H9 (cell line): ENCODE measurements around the gene GRIN2A. TPM values are rescaled to one million over a fixed set of nuclear protein-coding genes. Genes with fewer than 3 reads are reported as not detected.

Source experiments
- DNase-seq: peaks from one replicate; pipeline ENCODE4 v3.0.0-alpha.2; 2017
- H2AFZ ChIP-seq: one replicate; pipeline ENCODE4 v1.6.1; 2013; ENCODE audit warnings: mild to moderate bottlenecking, low read length, control low read depth, moderate library complexity
- H2AK5ac ChIP-seq: 2 replicates; pipeline ENCODE4 v1.6.1; 2013; ENCODE audit warnings: low read length, control low read depth, mixed read lengths; ENCODE audit not compliant: insufficient read length
- H2BK120ac ChIP-seq: one replicate; pipeline ENCODE4 v1.6.1; 2013; ENCODE audit warnings: low read depth, mild to moderate bottlenecking, low read length, control low read depth, inconsistent platforms; ENCODE audit not compliant: poor library complexity, severe bottlenecking
- H2BK12ac ChIP-seq: 2 replicates; pipeline ENCODE4 v1.6.1; 2013; ENCODE audit warnings: low read length, control low read depth, mixed read lengths, low read depth; ENCODE audit not compliant: insufficient read length
- H2BK15ac ChIP-seq: 2 replicates; pipeline ENCODE4 v1.6.1; 2013; ENCODE audit warnings: low read depth, low read length, control low read depth
- H2BK20ac ChIP-seq: one replicate; pipeline ENCODE4 v1.6.1; 2013; ENCODE audit warnings: low read depth, mild to moderate bottlenecking, low read length, control low read depth, inconsistent platforms; ENCODE audit not compliant: poor library complexity, severe bottlenecking
- H2BK5ac ChIP-seq: 2 replicates; pipeline ENCODE4 v1.6.1; 2013; ENCODE audit warnings: low read length, control low read depth, mixed read lengths; ENCODE audit not compliant: insufficient read length
- H3K14ac ChIP-seq: 2 replicates; pipeline ENCODE4 v1.6.1; 2013; ENCODE audit warnings: low read length, control low read depth; ENCODE audit not compliant: insufficient read depth
- H3K18ac ChIP-seq: 2 replicates; pipeline ENCODE4 v1.6.1; 2013; ENCODE audit warnings: low read depth, mild to moderate bottlenecking, mixed read lengths, low read length, control low read depth; ENCODE audit not compliant: insufficient read length
- H3K23ac ChIP-seq: 2 replicates; pipeline ENCODE4 v1.6.1; 2013; ENCODE audit warnings: low read length, control low read depth, mixed read lengths, low read depth; ENCODE audit not compliant: insufficient read length
- H3K23me2 ChIP-seq: 2 replicates; pipeline ENCODE4 v1.6.1; 2013; ENCODE audit warnings: low read depth, mild to moderate bottlenecking, mixed read lengths, low read length, control low read depth; ENCODE audit not compliant: insufficient read length, poor library complexity, severe bottlenecking
- H3K27ac ChIP-seq: 2 replicates; pipeline ENCODE4 v1.5.1; 2013; ENCODE audit warnings: low read length, control low read depth, mixed read lengths, low read depth; ENCODE audit not compliant: insufficient read length
- H3K27me3 ChIP-seq: 2 replicates; pipeline ENCODE4 v1.6.1; 2013; ENCODE audit warnings: low read length, control low read depth, inconsistent platforms; ENCODE audit not compliant: insufficient read depth
- H3K4ac ChIP-seq: 2 replicates; pipeline ENCODE4 v1.6.1; 2013; ENCODE audit warnings: low read depth, mild to moderate bottlenecking, control low read depth, inconsistent platforms, low read length, moderate library complexity
- H3K4me1 ChIP-seq: 2 replicates; pipeline ENCODE4 v1.6.1; 2013; ENCODE audit warnings: low read length, control low read depth, inconsistent platforms; ENCODE audit not compliant: insufficient read depth
- H3K4me2 ChIP-seq: 2 replicates; pipeline ENCODE4 v1.6.1; 2013; ENCODE audit warnings: low read length, control low read depth, mixed read lengths; ENCODE audit not compliant: insufficient read length, insufficient read depth
- H3K56ac ChIP-seq: 2 replicates; pipeline ENCODE4 v1.6.1; 2013; ENCODE audit warnings: low read depth, mild to moderate bottlenecking, mixed read lengths, low read length, control low read depth; ENCODE audit not compliant: insufficient read length
- H3K79me1 ChIP-seq: 2 replicates; pipeline ENCODE4 v1.6.1; 2013; ENCODE audit warnings: low read depth, mild to moderate bottlenecking, moderate library complexity, low read length, control low read depth, inconsistent platforms; ENCODE audit not compliant: insufficient read depth, poor library complexity, severe bottlenecking
- H3K79me2 ChIP-seq: 2 replicates; pipeline ENCODE4 v1.6.1; 2013; ENCODE audit warnings: low read length, control low read depth, inconsistent platforms; ENCODE audit not compliant: insufficient read depth
- H3K9ac ChIP-seq: 2 replicates; pipeline ENCODE4 v1.6.1; 2013; ENCODE audit warnings: low read length, control low read depth, mixed read lengths; ENCODE audit not compliant: insufficient read length; ENCODE audit errors: extremely low read depth
- H3K9me3 ChIP-seq: one replicate; pipeline ENCODE4 v1.6.1; 2013; ENCODE audit warnings: low read depth, low read length, inconsistent platforms; ENCODE audit not compliant: control insufficient read depth
- H3T11ph ChIP-seq: one replicate; pipeline ENCODE4 v1.6.1; 2013; ENCODE audit warnings: mild to moderate bottlenecking, low read length, control low read depth, inconsistent platforms
- H4K20me1 ChIP-seq: one replicate; pipeline ENCODE4 v1.6.1; 2013; ENCODE audit not compliant: control insufficient read depth, insufficient read length, insufficient read depth
- H4K5ac ChIP-seq: 2 replicates; pipeline ENCODE4 v1.6.1; 2013; ENCODE audit warnings: low read depth, mild to moderate bottlenecking, mixed read lengths, low read length, control low read depth; ENCODE audit not compliant: insufficient read length
- H4K8ac ChIP-seq: replicated peaks from 2 replicates; pipeline ENCODE4 v1.6.1; 2013; ENCODE audit warnings: low read length, control low read depth, mixed read lengths, low read depth; ENCODE audit not compliant: insufficient read length
- H4K91ac ChIP-seq: 2 replicates; pipeline ENCODE4 v1.6.1; 2013; ENCODE audit warnings: low read depth, mild to moderate bottlenecking, moderate library complexity, mixed read lengths, low read length, control low read depth; ENCODE audit not compliant: insufficient read length
- H3K27ac Mint-ChIP-seq, 3 experiments: 2 replicates in 2 of 3; 3 replicates in 1 of 3; pipeline ENCODE4 v1.8.0; 2020 to 2021; ENCODE audit warnings: mixed read lengths in 3 of 3, mild to moderate bottlenecking in 1 of 3, moderate library complexity in 1 of 3
- H3K27me3 Mint-ChIP-seq: 2 replicates; pipeline ENCODE4 v1.8.0; 2021; ENCODE audit warnings: low read depth, mild to moderate bottlenecking, moderate library complexity, mixed read lengths
- H3K36me3 Mint-ChIP-seq, 3 experiments: 2 replicates in 2 of 3; 3 replicates in 1 of 3; pipeline ENCODE4 v1.8.0; 2020 to 2021; ENCODE audit warnings: low read depth in 3 of 3, mixed read lengths in 3 of 3; ENCODE audit not compliant: insufficient read depth in 1 of 3
- H3K4me1 Mint-ChIP-seq, 2 experiments: 2 replicates each; pipeline ENCODE4 v1.8.0; 2020; ENCODE audit warnings: mixed read lengths in 2 of 2
- H3K4me3 Mint-ChIP-seq, 2 experiments: 2 replicates in 1 of 2; 3 replicates in 1 of 2; pipeline ENCODE4 v1.8.0; 2020 to 2021; ENCODE audit warnings: mild to moderate bottlenecking in 2 of 2, mixed read lengths in 2 of 2, moderate library complexity in 1 of 2
- H3K9me3 Mint-ChIP-seq, 2 experiments: 2 replicates in 1 of 2; 3 replicates in 1 of 2; pipeline ENCODE4 v1.8.0; 2020; ENCODE audit warnings: mild to moderate bottlenecking in 2 of 2, mixed read lengths in 2 of 2, moderate library complexity in 1 of 2
- WGBS: extraction: QIAGEN DNeasy Blood & Tissue Kit; methylation state at CpG from one replicate; pipeline ENCODE4 v1.1.7; 2013; ENCODE audit warnings: missing lambda C conversion rate, low lambda C conversion rate, mixed read lengths; ENCODE audit not compliant: insufficient read length; ENCODE audit errors: extremely low coverage; 5-methylcytosine and 5-hydroxymethylcytosine counted together
- total RNA-seq: library from RNA; stranded (reverse); gene quantifications from 2 replicates; pipeline ENCODE4 v1.2.1, GENCODE V29; 2021
- TF ChIP-seq, protein P1 (sequence below): fragments of 200-600 bp; sonication (generic); conservative IDR thresholded peaks from 3 replicates; pipeline ENCODE4 v1.8.0; 2021; ENCODE audit warnings: antibody characterized with exemption, mild to moderate bottlenecking

GRIN2A gene
- total RNA-seq, 1 experiment from 2014 or later, result 1.5 TPM

GRCh38 chr16:9941245-9941644, 241.0 kb downstream of the GRIN2A start:
- H2AK5ac ChIP-seq, result no peak overlapping the region
- no peak overlapping the region for H2BK5ac ChIP-seq
- no peak overlapping the region for H3K23ac ChIP-seq
- H3K27me3 Mint-ChIP-seq, result peaks cover 7% of the 10 kb centered on the region
- no peak overlapping the region for H2BK12ac ChIP-seq
- no peaks in the 10 kb centered on the region for H3K9me3 Mint-ChIP-seq
- WGBS, result no CpG with 5 or more reads among the region's 3 CpGs
- H3K4me1 Mint-ChIP-seq, result peaks cover 10 to 12% of the 10 kb centered on the region in 2 experiments
- no peaks in the 10 kb centered on the region for H3K79me1 ChIP-seq
- no peak overlapping the region for H3K4me2 ChIP-seq
- H3K79me2 ChIP-seq, result no peaks in the 10 kb centered on the region
- H2BK20ac ChIP-seq, result no peak overlapping the region
- H3K4ac ChIP-seq, result no peak overlapping the region
- no peak overlapping the region for H2BK120ac ChIP-seq
- H4K5ac ChIP-seq, result no peak overlapping the region
- no peak overlapping the region for H3K18ac ChIP-seq
- no peak overlapping the region for H4K8ac ChIP-seq
- peaks cover 5% of the 10 kb centered on the region for H3K4me1 ChIP-seq
- H3K9me3 ChIP-seq, result no peaks in the 10 kb centered on the region
- H3K23me2 ChIP-seq, result no peaks in the 10 kb centered on the region
- no peak overlapping the region for H4K91ac ChIP-seq
- no peak overlapping the region for H3K14ac ChIP-seq
- no peak overlapping the region for H3K9ac ChIP-seq
- no peak overlapping the region for H3K27ac Mint-ChIP-seq
- H3T11ph ChIP-seq, result no peak overlapping the region
- no peak for DNase-seq
- H3K27me3 ChIP-seq, result no peaks in the 10 kb centered on the region; the same call in 1 of the 2 replicates
- no peak overlapping the region for H3K4me3 Mint-ChIP-seq
- TF ChIP-seq, protein P1, sequence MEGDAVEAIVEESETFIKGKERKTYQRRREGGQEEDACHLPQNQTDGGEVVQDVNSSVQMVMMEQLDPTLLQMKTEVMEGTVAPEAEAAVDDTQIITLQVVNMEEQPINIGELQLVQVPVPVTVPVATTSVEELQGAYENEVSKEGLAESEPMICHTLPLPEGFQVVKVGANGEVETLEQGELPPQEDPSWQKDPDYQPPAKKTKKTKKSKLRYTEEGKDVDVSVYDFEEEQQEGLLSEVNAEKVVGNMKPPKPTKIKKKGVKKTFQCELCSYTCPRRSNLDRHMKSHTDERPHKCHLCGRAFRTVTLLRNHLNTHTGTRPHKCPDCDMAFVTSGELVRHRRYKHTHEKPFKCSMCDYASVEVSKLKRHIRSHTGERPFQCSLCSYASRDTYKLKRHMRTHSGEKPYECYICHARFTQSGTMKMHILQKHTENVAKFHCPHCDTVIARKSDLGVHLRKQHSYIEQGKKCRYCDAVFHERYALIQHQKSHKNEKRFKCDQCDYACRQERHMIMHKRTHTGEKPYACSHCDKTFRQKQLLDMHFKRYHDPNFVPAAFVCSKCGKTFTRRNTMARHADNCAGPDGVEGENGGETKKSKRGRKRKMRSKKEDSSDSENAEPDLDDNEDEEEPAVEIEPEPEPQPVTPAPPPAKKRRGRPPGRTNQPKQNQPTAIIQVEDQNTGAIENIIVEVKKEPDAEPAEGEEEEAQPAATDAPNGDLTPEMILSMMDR, result no peak
- H3K36me3 Mint-ChIP-seq, result no peaks in the 10 kb centered on the region
- no peak overlapping the region for H3K27ac ChIP-seq
- H4K20me1 ChIP-seq, result no peaks in the 10 kb centered on the region
- no peak overlapping the region for H3K56ac ChIP-seq
- H2AFZ ChIP-seq, result no peak overlapping the region
- no peak overlapping the region for H2BK15ac ChIP-seq
